Transverse colon (tissue), 4 donors: Measurements from ENCODE around the gene CFAP46.

Experiments used
- EP300 ChIP-seq: sonication (generic); formaldehyde crosslinking; IDR thresholded peaks from one replicate; pipeline ENCODE4 v1.6.1; 2017; ENCODE audit warnings: antibody characterized with exemption, low read depth
- POLR2A ChIP-seq: fragments of 450-650 bp; IDR thresholded peaks from one replicate; pipeline ENCODE4 v1.6.1; 2016; ENCODE audit warnings: antibody characterized with exemption, mild to moderate bottlenecking, moderate library complexity
- POLR2AphosphoS5 ChIP-seq, 3 donors: sonication (generic); formaldehyde crosslinking; IDR thresholded peaks; one replicate each; pipeline ENCODE4 v1.6.1; 2016; ENCODE audit warnings: antibody characterized with exemption in 3 of 3
- TF ChIP-seq, protein P1 (sequence below), 5 experiments: fragments of 200-600 bp in 3 of 5; fragments of 450-650 bp in 2 of 5; sonication (generic) in 3 of 5; IDR thresholded peaks; 1 replicate in 2 of 5; 2 replicates in 3 of 5; pipeline ENCODE4 v1.5.1; 2016 to 2017; ENCODE audit warnings: antibody characterized with exemption in 5 of 5, inconsistent platforms in 3 of 5, mild to moderate bottlenecking in 2 of 5, moderate library complexity in 1 of 5

- no peak for TF ChIP-seq POLR2A
- TF ChIP-seq, protein P1, sequence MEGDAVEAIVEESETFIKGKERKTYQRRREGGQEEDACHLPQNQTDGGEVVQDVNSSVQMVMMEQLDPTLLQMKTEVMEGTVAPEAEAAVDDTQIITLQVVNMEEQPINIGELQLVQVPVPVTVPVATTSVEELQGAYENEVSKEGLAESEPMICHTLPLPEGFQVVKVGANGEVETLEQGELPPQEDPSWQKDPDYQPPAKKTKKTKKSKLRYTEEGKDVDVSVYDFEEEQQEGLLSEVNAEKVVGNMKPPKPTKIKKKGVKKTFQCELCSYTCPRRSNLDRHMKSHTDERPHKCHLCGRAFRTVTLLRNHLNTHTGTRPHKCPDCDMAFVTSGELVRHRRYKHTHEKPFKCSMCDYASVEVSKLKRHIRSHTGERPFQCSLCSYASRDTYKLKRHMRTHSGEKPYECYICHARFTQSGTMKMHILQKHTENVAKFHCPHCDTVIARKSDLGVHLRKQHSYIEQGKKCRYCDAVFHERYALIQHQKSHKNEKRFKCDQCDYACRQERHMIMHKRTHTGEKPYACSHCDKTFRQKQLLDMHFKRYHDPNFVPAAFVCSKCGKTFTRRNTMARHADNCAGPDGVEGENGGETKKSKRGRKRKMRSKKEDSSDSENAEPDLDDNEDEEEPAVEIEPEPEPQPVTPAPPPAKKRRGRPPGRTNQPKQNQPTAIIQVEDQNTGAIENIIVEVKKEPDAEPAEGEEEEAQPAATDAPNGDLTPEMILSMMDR (IDR thresholded peaks at IDR 0.05), result no peak
- TF ChIP-seq EP300, result no peak
- TF ChIP-seq POLR2AphosphoS5 (IDR thresholded peaks at IDR 0.05), result no peak
These were observed 38.2 kb upstream of the CFAP46 start for GRCh38 chr10:132980426-132981172.
